ENCODE measurements around the gene TBX1.

Gene TBX1

GRCh38 chr22:19809741-19810140, 49.2 kb downstream of the TBX1 start:
- no peak overlapping the region for H3K27ac ChIP-seq
- TF ChIP-seq, protein P1, sequence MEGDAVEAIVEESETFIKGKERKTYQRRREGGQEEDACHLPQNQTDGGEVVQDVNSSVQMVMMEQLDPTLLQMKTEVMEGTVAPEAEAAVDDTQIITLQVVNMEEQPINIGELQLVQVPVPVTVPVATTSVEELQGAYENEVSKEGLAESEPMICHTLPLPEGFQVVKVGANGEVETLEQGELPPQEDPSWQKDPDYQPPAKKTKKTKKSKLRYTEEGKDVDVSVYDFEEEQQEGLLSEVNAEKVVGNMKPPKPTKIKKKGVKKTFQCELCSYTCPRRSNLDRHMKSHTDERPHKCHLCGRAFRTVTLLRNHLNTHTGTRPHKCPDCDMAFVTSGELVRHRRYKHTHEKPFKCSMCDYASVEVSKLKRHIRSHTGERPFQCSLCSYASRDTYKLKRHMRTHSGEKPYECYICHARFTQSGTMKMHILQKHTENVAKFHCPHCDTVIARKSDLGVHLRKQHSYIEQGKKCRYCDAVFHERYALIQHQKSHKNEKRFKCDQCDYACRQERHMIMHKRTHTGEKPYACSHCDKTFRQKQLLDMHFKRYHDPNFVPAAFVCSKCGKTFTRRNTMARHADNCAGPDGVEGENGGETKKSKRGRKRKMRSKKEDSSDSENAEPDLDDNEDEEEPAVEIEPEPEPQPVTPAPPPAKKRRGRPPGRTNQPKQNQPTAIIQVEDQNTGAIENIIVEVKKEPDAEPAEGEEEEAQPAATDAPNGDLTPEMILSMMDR (conservative IDR thresholded peaks at IDR 0.05), result no peak
- TF ChIP-seq ZFX (IDR thresholded peaks at IDR 0.05), result no peak

- TF ChIP-seq, protein P1 (conservative IDR thresholded peaks at IDR 0.05), result no peak
- TF ChIP-seq ZFX (IDR thresholded peaks at IDR 0.05), result no peak
- H3K27ac ChIP-seq, result no peak overlapping the region
These were observed 50.0 kb downstream of the TBX1 start for GRCh38 chr22:19810381-19811201.

GRCh38 chr22:19811211-19811621, 50.6 kb downstream of the TBX1 start:
- H3K27ac ChIP-seq, result no peak overlapping the region
- TF ChIP-seq, protein P1 (conservative IDR thresholded peaks at IDR 0.05), result no peak
- TF ChIP-seq ZFX (IDR thresholded peaks at IDR 0.05), result no peak

DNA sequence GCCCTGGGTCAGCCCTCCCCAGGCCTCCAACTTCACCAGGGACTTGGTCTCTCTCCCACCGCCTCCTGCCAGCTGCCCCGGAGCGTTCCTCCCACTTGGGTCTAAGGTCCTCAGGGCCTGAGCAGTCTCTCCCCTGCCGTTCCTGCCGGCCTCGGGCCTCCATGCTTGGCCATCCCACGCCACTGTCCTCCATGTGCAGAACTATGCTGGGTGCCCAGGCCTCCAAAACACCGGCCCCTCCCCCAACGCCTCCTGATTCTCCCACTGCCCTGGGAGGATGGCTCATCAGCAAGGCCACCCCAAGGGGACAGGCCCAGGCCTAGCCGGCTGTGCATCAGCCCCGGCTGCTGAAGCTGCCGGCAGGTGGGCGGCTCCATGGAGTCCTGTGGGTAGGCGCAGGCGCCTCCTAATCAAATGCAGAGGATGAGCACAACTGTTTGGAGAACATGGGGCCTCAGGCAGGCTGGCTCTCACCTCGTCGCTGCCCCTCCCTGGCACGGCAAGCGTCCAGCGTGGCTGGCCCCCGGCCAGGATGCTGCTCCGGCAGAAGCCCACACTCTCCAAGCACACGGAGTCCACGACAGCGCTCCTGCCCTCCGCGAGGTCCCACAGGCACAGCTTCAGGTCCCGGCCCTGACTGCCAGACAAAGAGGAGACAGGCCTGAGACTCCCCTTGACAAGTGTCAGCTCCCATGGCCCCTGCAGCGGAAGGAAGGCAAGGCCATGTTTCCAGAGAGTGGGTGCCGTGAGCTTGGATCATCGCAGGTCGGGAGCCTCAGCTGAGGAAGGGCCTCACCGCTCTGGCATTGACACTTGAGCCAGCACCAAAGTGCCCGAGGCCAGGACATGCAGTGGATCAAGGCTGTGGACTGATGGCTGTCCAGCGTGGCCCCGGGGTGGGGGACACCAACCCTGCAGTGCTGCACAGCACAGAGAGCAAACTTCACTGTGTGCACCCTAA, 51.5 kb downstream of the TBX1 start:
- TF ChIP-seq, protein P1 (conservative IDR thresholded peaks at IDR 0.05), result no peak
- TF ChIP-seq ZFX (IDR thresholded peaks at IDR 0.05), result no peak
- no peak overlapping the region for H3K27ac ChIP-seq

GRCh38 chr22:19812910-19813309, 52.3 kb downstream of the TBX1 start:
- TF ChIP-seq, protein P1 (conservative IDR thresholded peaks at IDR 0.05), result no peak
- TF ChIP-seq ZFX (IDR thresholded peaks at IDR 0.05), result no peak

GRCh38 chr22:19814428-19814827, 53.9 kb downstream of the TBX1 start:
- no peak overlapping the region for H3K27ac ChIP-seq
- TF ChIP-seq, protein P1 (conservative IDR thresholded peaks at IDR 0.05), result no peak
- TF ChIP-seq ZFX (IDR thresholded peaks at IDR 0.05), result no peak

More at GRCh38 chr22:19812910-19813309, 52.3 kb downstream of the TBX1 start:
- no peak overlapping the region for H3K27ac ChIP-seq
